NT2/D1 (cell line): ENCODE data around the gene CNRIP1.
"Not testable (repeated sequence)": the region's sequence is repeated elsewhere in the genome, so short reads cannot be mapped to it uniquely, and the experiment has no call there.

ENCODE experiments used
- DNase-seq: peaks from one replicate; pipeline ENCODE4 v3.0.0-alpha.2; 2011; ENCODE audit warnings: low read depth, low spot score
- H3K27me3 ChIP-seq: 2 replicates; pipeline ENCODE4 v1.6.0; 2011; ENCODE audit warnings: mild to moderate bottlenecking; ENCODE audit not compliant: insufficient read length, insufficient read depth
- H3K36me3 ChIP-seq: 2 replicates; pipeline ENCODE4 v1.6.1; 2011; ENCODE audit warnings: mild to moderate bottlenecking, low read length, mixed read lengths; ENCODE audit not compliant: insufficient read depth, insufficient read length
- H3K4me1 ChIP-seq: 2 replicates; pipeline ENCODE4 v1.5.1; 2011; ENCODE audit not compliant: insufficient read depth, insufficient read length
- H3K4me3 ChIP-seq: 2 replicates; pipeline ENCODE4 v1.5.1; 2011; ENCODE audit warnings: low read depth; ENCODE audit not compliant: insufficient read length
- H3K9ac ChIP-seq: 2 replicates; pipeline ENCODE4 v1.6.0; 2011; ENCODE audit warnings: low read depth; ENCODE audit not compliant: insufficient read length
- H3K9me3 ChIP-seq: 2 replicates; pipeline ENCODE4 v1.5.1; 2011; ENCODE audit warnings: mild to moderate bottlenecking, low read length; ENCODE audit not compliant: insufficient read depth
- SUZ12 ChIP-seq: IDR thresholded peaks from 2 replicates; pipeline ENCODE4 v1.6.1; 2011; ENCODE audit not compliant: insufficient read length, insufficient read depth; ENCODE audit errors: extremely low read depth
- YY1 ChIP-seq: IDR thresholded peaks from 2 replicates; pipeline ENCODE4 v1.6.1; 2011; ENCODE audit not compliant: insufficient read length, insufficient read depth
- ZNF274 ChIP-seq: IDR thresholded peaks from 2 replicates; pipeline ENCODE4 v1.6.1; 2011; ENCODE audit warnings: mild to moderate bottlenecking, low read depth, low read length

The CNRIP1 gene

GRCh38 chr2:68317971-68318913 lies 1.5 kb downstream of the CNRIP1 start:
- Histone ChIP-seq H3K9ac (peak overlapping the region; percentile 51), H3K9me3 (no peaks in the 10 kb centered on the region), H3K27me3 (peaks cover 44% of the 10 kb centered on the region), H3K4me3 (peak overlapping the region; percentile 62), H3K4me1 (no peaks in the 10 kb centered on the region), H3K36me3 (no peaks in the 10 kb centered on the region)
- TF ChIP-seq YY1 (no peak), ZNF274 (no peak), SUZ12 (no peak)
- DNase-seq: no peak

GRCh38 chr2:68316111-68316510 lies 3.6 kb downstream of the CNRIP1 start:
- Histone ChIP-seq H3K27me3 (peaks cover 39% of the 10 kb centered on the region), H3K4me1 (no peaks in the 10 kb centered on the region), H3K9me3 (no peaks in the 10 kb centered on the region), H3K4me3 (no peak overlapping the region), H3K36me3 (no peaks in the 10 kb centered on the region), H3K9ac (no peak overlapping the region)
- TF ChIP-seq ZNF274 (no peak), YY1 (no peak), SUZ12 (no peak)
- no peak for DNase-seq

GRCh38 chr2:68311033-68311432 lies 8.7 kb downstream of the CNRIP1 start:
- no peak overlapping the region for H3K9ac ChIP-seq
- no peaks in the 10 kb centered on the region for H3K4me1 ChIP-seq
- no peaks in the 10 kb centered on the region for H3K27me3 ChIP-seq
- H3K36me3 ChIP-seq: no peaks in the 10 kb centered on the region
- no peak for DNase-seq
- no peak overlapping the region for H3K4me3 ChIP-seq
- TF ChIP-seq SUZ12: no peak
- TF ChIP-seq YY1: no peak
- TF ChIP-seq ZNF274: no peak
- H3K9me3 ChIP-seq: no peaks in the 10 kb centered on the region

- no peak for DNase-seq
- no peak overlapping the region for H3K9ac ChIP-seq
- H3K36me3 ChIP-seq: no peaks in the 10 kb centered on the region
- H3K9me3 ChIP-seq: no peaks in the 10 kb centered on the region
- H3K4me1 ChIP-seq: no peaks in the 10 kb centered on the region
- H3K27me3 ChIP-seq: no peaks in the 10 kb centered on the region
- no peak overlapping the region for H3K4me3 ChIP-seq
- TF ChIP-seq YY1 (no peak), ZNF274 (no peak), SUZ12 (no peak)
Observed at GRCh38 chr2:68309426-68309825, 10.3 kb downstream of the CNRIP1 start.

- not testable (repeated sequence) for H3K36me3 ChIP-seq, H3K4me3 ChIP-seq, H3K9me3 ChIP-seq, H3K4me1 ChIP-seq, H3K27me3 ChIP-seq, DNase-seq, H3K9ac ChIP-seq
Observed at GRCh38 chr2:68303902-68304272, 15.9 kb downstream of the CNRIP1 start.

GRCh38 chr2:68303033-68303901 lies 16.5 kb downstream of the CNRIP1 start:
- H3K36me3 ChIP-seq: no peaks in the 10 kb centered on the region
- no peaks in the 10 kb centered on the region for H3K27me3 ChIP-seq
- no peak for TF ChIP-seq SUZ12
- TF ChIP-seq ZNF274: no peak
- no peak for TF ChIP-seq YY1
- H3K4me1 ChIP-seq: no peaks in the 10 kb centered on the region
- H3K9me3 ChIP-seq: no peaks in the 10 kb centered on the region
- no peak for DNase-seq
- no peak overlapping the region for H3K9ac ChIP-seq
- H3K4me3 ChIP-seq: no peak overlapping the region

GRCh38 chr2:68302281-68302875 lies 17.4 kb downstream of the CNRIP1 start:
- no peaks in the 10 kb centered on the region for H3K4me1 ChIP-seq

More at GRCh38 chr2:68302281-68302875, 17.4 kb downstream of the CNRIP1 start:
- Histone ChIP-seq H3K27me3 (no peaks in the 10 kb centered on the region), H3K4me3 (no peak overlapping the region), H3K9ac (no peak overlapping the region), H3K36me3 (no peaks in the 10 kb centered on the region), H3K9me3 (no peaks in the 10 kb centered on the region)
- TF ChIP-seq YY1 (no peak), ZNF274 (no peak)
- no peak for DNase-seq
